Stimulated activated naive CD8-positive, alpha-beta T cell treated with anti-CD3 and anti-CD28 coated beads, Interleukin-15, amount 100 ng/mL, for 72 hours (primary cell): ENCODE measurements around the gene MAD1L1.

ENCODE experiments used
- ATAC-seq: fragments of 150-1000 bp; cut with Tn5 transposase; 2 replicates; pipeline ENCODE4 v1.10.0; 2021; ENCODE audit warnings: mild to moderate bottlenecking, moderate library complexity
- DNase-seq, 2 donors: peaks; one replicate each; pipeline ENCODE4 v3.0.0; 2021 to 2022
- H3K27ac Mint-ChIP-seq, 2 donors: one replicate each; pipeline ENCODE4 v1.8.0; 2022; ENCODE audit warnings: mild to moderate bottlenecking in 2 of 2, mixed read lengths in 2 of 2, moderate library complexity in 2 of 2
- H3K27me3 Mint-ChIP-seq: one replicate; pipeline ENCODE4 v1.8.0; 2022; ENCODE audit warnings: mixed read lengths
- H3K4me1 Mint-ChIP-seq: one replicate; pipeline ENCODE4 v1.8.0; 2022; ENCODE audit warnings: mild to moderate bottlenecking, mixed read lengths
- H3K4me3 Mint-ChIP-seq, 2 donors: one replicate each; pipeline ENCODE4 v1.8.0; 2022; ENCODE audit warnings: mild to moderate bottlenecking in 2 of 2, mixed read lengths in 2 of 2, moderate library complexity in 1 of 2
- H3K9me3 Mint-ChIP-seq, 2 donors: one replicate each; pipeline ENCODE4 v1.8.0; 2022; ENCODE audit warnings: mixed read lengths in 2 of 2

The MAD1L1 gene

GRCh38 chr7:2096692-2097387 is 135.9 kb downstream of the MAD1L1 start:
- Mint-ChIP-seq H3K4me3 (no peak overlapping the region), H3K4me1 (peaks cover 63% of the 10 kb centered on the region), H3K27me3 (no peaks in the 10 kb centered on the region), H3K27ac (peak overlapping the region in 1 of 2 donors; percentile 71), H3K9me3 (no peaks in the 10 kb centered on the region)
- DNase-seq (no peak), ATAC-seq (peak; percentile 33)

DNA sequence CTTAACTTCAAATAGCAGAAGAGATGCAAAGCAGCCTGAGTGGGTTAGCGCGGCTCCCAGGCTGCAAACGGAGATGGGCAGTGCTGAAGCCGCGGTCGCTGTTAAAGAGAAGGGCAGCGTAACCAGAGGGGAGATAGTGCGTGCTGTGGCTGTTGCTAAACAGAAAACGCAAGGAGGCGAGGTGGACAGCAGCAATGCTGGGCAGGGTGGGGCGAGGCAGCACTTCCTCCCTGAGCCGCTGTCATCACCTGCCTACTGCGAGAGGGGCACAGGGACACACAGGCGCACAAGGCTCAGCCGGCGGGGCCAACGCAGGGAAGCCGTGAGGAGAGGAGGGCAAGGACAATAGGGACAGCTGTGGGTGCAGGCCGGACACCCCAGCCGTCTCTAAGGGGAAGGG is 137.3 kb downstream of the MAD1L1 start:
- no peaks in the 10 kb centered on the region for H3K27me3 Mint-ChIP-seq
- H3K27ac Mint-ChIP-seq: no peak overlapping the region
- no peaks in the 10 kb centered on the region for H3K9me3 Mint-ChIP-seq
- H3K4me3 Mint-ChIP-seq: no peak overlapping the region
- H3K4me1 Mint-ChIP-seq: peaks cover 54% of the 10 kb centered on the region
- no peak for ATAC-seq
- no peak for DNase-seq

DNA sequence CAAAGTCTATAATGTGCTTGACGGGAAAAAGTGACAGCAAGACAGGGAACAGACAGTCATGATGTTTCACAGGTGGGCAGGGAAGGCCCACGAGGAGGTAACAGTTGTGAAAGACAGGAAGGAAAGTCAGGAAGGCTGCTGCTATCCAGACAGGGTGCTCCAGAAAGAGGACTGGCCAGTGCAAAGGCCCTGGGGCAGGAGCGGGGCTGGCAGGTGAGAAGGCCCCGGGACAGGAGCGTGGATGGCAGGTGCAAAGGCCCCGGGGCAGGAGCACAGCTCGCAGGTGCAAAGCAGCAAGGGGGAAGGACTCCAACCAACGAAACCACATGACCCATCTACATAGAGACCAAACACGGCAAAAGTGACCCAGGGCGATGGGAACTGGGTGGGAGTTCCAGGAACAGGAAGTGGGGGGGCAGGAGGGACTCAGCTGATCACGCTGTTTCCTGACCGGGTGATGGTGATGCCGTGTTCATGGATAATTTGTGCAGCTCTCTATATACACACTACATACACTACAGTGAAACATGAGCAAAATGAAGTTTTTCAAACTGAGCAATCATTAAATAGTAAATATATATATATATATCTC is 138.2 kb downstream of the MAD1L1 start:
- ATAC-seq (no peak), DNase-seq (no peak)
- Mint-ChIP-seq H3K4me3 (no peak overlapping the region), H3K27ac (peak overlapping the region; percentile 1 to 64), H3K9me3 (no peaks in the 10 kb centered on the region), H3K4me1 (peaks cover 45% of the 10 kb centered on the region), H3K27me3 (no peaks in the 10 kb centered on the region)

DNA sequence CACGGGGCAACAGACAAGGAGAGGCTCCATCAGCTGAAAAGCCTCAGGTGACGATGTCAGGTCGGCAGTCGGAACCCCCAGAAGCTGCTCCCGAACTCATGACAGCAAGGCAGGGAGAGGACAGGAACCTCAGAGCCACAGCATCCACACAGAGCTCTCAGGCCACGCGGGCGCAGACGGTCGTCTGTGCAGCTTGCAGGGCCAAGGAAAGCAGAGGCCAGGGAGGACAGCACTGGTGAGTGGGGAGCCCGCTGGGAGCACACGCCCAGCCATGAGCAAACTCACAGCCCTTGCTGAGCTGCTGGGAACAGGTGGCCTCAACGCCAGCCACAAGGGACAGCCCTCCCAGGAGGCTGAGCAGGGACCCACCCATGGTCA is 138.9 kb downstream of the MAD1L1 start:
- H3K4me3 Mint-ChIP-seq: no peak overlapping the region
- peaks cover 38% of the 10 kb centered on the region for H3K4me1 Mint-ChIP-seq
- DNase-seq (no peak), ATAC-seq (no peak)
- no peak overlapping the region for H3K27ac Mint-ChIP-seq
- no peaks in the 10 kb centered on the region for H3K9me3 Mint-ChIP-seq
- H3K27me3 Mint-ChIP-seq: no peaks in the 10 kb centered on the region

- DNase-seq: no peak
- H3K27me3 Mint-ChIP-seq: no peaks in the 10 kb centered on the region
- H3K9me3 Mint-ChIP-seq: no peaks in the 10 kb centered on the region
- ATAC-seq: no peak
- H3K4me3 Mint-ChIP-seq: no peak overlapping the region
- H3K4me1 Mint-ChIP-seq: peaks cover 38% of the 10 kb centered on the region
- H3K27ac Mint-ChIP-seq: no peak overlapping the region
Measured at GRCh38 chr7:2093215-2093842, 139.4 kb downstream of the MAD1L1 start.

DNA sequence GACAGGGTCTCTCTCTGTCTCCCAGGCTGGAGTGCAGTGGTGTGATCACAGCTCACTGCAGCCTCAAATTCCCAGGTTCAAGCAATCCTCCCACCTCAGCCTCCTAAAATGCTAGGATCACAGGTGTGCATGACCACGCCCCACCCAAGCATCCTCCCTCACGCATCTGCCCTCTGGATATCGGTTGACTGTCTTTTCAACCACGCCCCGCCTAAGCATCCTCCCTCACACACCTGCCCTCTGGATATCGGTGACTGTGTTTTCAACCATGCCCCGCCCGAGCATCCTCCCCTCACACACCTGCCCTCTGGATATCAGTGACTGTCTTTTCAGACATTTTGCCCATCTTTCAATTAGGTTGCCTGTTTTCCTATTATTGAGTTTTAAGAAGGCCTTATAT is 140.5 kb downstream of the MAD1L1 start:
- Mint-ChIP-seq H3K27ac (peak overlapping the region in 1 of 2 donors; percentile 56), H3K9me3 (no peaks in the 10 kb centered on the region), H3K27me3 (no peaks in the 10 kb centered on the region)

GRCh38 chr7:2090526-2091520 is 141.9 kb downstream of the MAD1L1 start:
- Mint-ChIP-seq H3K4me3 (no peak overlapping the region), H3K4me1 (peaks cover 36% of the 10 kb centered on the region), H3K27ac (no peak overlapping the region), H3K9me3 (no peaks in the 10 kb centered on the region), H3K27me3 (no peaks in the 10 kb centered on the region)
- ATAC-seq: no peak
- no peak for DNase-seq

More for the DNA sequence above, 140.5 kb downstream of the MAD1L1 start:
- Mint-ChIP-seq H3K4me3 (no peak overlapping the region), H3K4me1 (peaks cover 30% of the 10 kb centered on the region)
- no peak for ATAC-seq
- no peak for DNase-seq

DNA sequence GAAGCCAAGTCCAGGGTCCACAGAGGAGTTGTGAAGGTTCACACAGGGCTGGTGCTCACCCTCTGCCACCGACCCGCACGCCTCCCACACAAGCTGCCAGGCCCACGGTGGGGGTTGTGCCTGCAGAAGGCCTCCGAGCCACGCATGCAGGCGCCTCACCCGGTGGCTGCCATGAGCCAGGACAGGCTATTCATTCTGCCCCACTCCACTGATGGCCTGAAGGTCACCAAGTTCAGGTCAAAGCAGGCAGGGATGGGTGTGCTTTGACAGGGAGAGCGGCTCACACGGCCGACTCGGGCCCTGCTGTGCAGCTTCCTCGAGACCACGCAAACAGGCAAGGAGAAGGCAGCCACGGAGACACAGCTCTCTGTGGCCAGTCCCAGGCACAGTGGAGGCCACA is 143.9 kb downstream of the MAD1L1 start:
- DNase-seq (no peak), ATAC-seq (no peak)
- Mint-ChIP-seq H3K4me3 (no peak overlapping the region), H3K27ac (no peak overlapping the region), H3K9me3 (no peaks in the 10 kb centered on the region), H3K27me3 (no peaks in the 10 kb centered on the region), H3K4me1 (peaks cover 43% of the 10 kb centered on the region)

GRCh38 chr7:2087744-2088143 is 145.0 kb downstream of the MAD1L1 start:
- Mint-ChIP-seq H3K27me3 (no peaks in the 10 kb centered on the region), H3K4me3 (no peak overlapping the region), H3K4me1 (peaks cover 49% of the 10 kb centered on the region), H3K27ac (peak overlapping the region in 1 of 2 donors; percentile 46), H3K9me3 (no peaks in the 10 kb centered on the region)
- DNase-seq (no peak), ATAC-seq (no peak)

- no peaks in the 10 kb centered on the region for H3K9me3 Mint-ChIP-seq
- no peak for DNase-seq
- no peak for ATAC-seq
- H3K27me3 Mint-ChIP-seq: no peaks in the 10 kb centered on the region
- no peak overlapping the region for H3K4me3 Mint-ChIP-seq
- H3K27ac Mint-ChIP-seq: no peak overlapping the region
- H3K4me1 Mint-ChIP-seq: peaks cover 50% of the 10 kb centered on the region
Measured at GRCh38 chr7:2086229-2086628, 146.5 kb downstream of the MAD1L1 start.

DNA sequence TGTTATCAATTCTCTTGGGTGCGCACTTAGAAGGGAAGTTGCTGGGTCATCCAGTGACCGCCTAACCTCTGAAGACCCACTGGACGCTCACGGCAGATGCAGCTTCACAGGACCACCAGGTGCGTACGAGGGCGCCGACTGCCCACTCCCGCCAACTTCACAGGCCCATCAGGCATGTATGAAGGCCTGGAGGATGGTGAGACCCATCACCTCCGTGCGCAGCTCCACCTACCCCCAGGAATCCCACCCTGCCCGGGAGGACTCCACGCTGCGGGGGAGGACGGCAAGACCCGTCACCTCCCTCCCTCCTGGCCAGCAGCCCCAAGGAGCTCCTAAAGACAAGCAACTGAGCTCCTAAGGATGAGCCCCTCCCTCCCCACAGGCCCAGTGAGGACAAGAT is 146.9 kb downstream of the MAD1L1 start:
- DNase-seq (no peak), ATAC-seq (no peak)
- no peak overlapping the region for H3K4me3 Mint-ChIP-seq
- no peak overlapping the region for H3K27ac Mint-ChIP-seq
- peaks cover 50% of the 10 kb centered on the region for H3K4me1 Mint-ChIP-seq
- no peaks in the 10 kb centered on the region for H3K9me3 Mint-ChIP-seq
- H3K27me3 Mint-ChIP-seq: no peaks in the 10 kb centered on the region

- H3K4me3 Mint-ChIP-seq: peak overlapping the region; percentile 17 to 45
- no peak for DNase-seq
- no peak overlapping the region for H3K27ac Mint-ChIP-seq
- peak; percentile 68 for ATAC-seq
- H3K27me3 Mint-ChIP-seq: no peaks in the 10 kb centered on the region
- no peaks in the 10 kb centered on the region for H3K9me3 Mint-ChIP-seq
- peaks cover 51% of the 10 kb centered on the region for H3K4me1 Mint-ChIP-seq
Measured at GRCh38 chr7:2084781-2085505, 147.8 kb downstream of the MAD1L1 start.

DNA sequence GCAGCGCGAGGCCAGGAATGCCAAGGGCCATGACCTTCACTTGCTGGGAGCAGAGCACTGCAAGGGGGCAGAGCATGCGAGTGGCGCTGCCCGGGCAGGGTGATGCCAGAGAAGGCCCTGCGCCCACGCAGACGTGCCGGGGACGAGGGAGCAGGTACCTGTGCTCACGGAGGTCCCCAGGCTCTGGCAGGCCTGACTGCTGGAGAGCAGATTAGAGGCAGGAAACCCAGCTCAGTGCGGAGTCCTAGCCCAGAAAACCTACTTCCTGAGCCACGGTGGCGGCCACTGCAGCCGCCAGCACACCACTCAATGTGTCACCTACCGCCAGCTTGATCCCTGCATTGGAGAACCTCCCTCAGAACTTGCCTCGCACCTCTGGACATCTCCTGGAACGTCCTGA is 148.4 kb downstream of the MAD1L1 start:
- H3K4me3 Mint-ChIP-seq: peak overlapping the region in 1 of 2 donors; percentile 45

GRCh38 chr7:2083362-2083761 is 149.4 kb downstream of the MAD1L1 start:
- Mint-ChIP-seq H3K27me3 (no peaks in the 10 kb centered on the region), H3K4me3 (peak overlapping the region in 1 of 2 donors; percentile 25), H3K4me1 (peaks cover 56% of the 10 kb centered on the region), H3K27ac (peak overlapping the region in 1 of 2 donors; percentile 75), H3K9me3 (no peaks in the 10 kb centered on the region)
- DNase-seq (no peak), ATAC-seq (no peak)

More for the DNA sequence above, 148.4 kb downstream of the MAD1L1 start:
- Mint-ChIP-seq H3K4me1 (peaks cover 58% of the 10 kb centered on the region), H3K27ac (no peak overlapping the region), H3K9me3 (no peaks in the 10 kb centered on the region), H3K27me3 (no peaks in the 10 kb centered on the region)
- ATAC-seq: peak; percentile 79
- peak in 1 of 2 donors; percentile 37 for DNase-seq
